Lower lobe of right lung (tissue), 2 donors: Measurements from ENCODE around the gene ALOX12B. TPM values are rescaled to one million over a fixed set of nuclear protein-coding genes. Genes with fewer than 3 reads are reported as not detected.
"Not testable (repeated sequence)": the region's sequence is repeated elsewhere in the genome, so short reads cannot be mapped to it uniquely, and the experiment has no call there.

ENCODE experiments used
- ATAC-seq, 2 donors: fragments of 200-7000 bp; cut with Tn5 transposase; one replicate each; pipeline ENCODE4 v1.9.1; 2020 to 2022; ENCODE audit warnings: mild to moderate bottlenecking in 2 of 2, moderate library complexity in 2 of 2
- DNase-seq: peaks from one replicate; pipeline ENCODE4 v3.0.0-alpha.2; 2020
- H3K27ac ChIP-seq: fragments of 200-600 bp; one replicate; pipeline ENCODE4 v1.8.0; 2022
- H3K27me3 ChIP-seq: fragments of 200-600 bp; one replicate; pipeline ENCODE4 v1.8.0; 2022; ENCODE audit warnings: low read depth
- H3K36me3 ChIP-seq: fragments of 200-600 bp; one replicate; pipeline ENCODE4 v1.8.0; 2022; ENCODE audit warnings: mild to moderate bottlenecking
- H3K4me1 ChIP-seq: fragments of 200-600 bp; one replicate; pipeline ENCODE4 v1.8.0; 2022
- H3K4me3 ChIP-seq: fragments of 200-600 bp; one replicate; pipeline ENCODE4 v1.8.0; 2022; ENCODE audit warnings: mild to moderate bottlenecking
- H3K9me3 ChIP-seq: fragments of 200-600 bp; one replicate; pipeline ENCODE4 v1.8.0; 2022
- intact Hi-C: fragments of 100-400 bp; cut with DNase I; formaldehyde crosslinking; loops from one replicate; pipeline ENCODE4 v1.11.0; 2022
- microRNA-seq: library from miRNA; unstranded; fragments of <30 nt; microRNA quantifications from one replicate; pipeline ENCODE4 v1.2.0, GENCODE V29; 2020; ENCODE audit warnings: borderline number of aligned reads
- total RNA-seq: library from RNA; stranded (reverse); fragmentation: NEBNext Ultra II Directional; extraction: Animal tissue kit (Norgen Biotek cat#: 25700); gene quantifications from one replicate; pipeline ENCODE4 v1.2.1, GENCODE V29; 2021
- TF ChIP-seq, protein P1 (sequence below): fragments of 200-600 bp; IDR thresholded peaks from one replicate; pipeline ENCODE4 v1.8.0; 2022; ENCODE audit warnings: antibody characterized with exemption, mild to moderate bottlenecking
- donor health status: DM: no; HTN: yes; CAD: no; lungs with severe emphysema.

Gene ALOX12B
- total RNA-seq, 1 donor from 2014 or later: not detected

DNA sequence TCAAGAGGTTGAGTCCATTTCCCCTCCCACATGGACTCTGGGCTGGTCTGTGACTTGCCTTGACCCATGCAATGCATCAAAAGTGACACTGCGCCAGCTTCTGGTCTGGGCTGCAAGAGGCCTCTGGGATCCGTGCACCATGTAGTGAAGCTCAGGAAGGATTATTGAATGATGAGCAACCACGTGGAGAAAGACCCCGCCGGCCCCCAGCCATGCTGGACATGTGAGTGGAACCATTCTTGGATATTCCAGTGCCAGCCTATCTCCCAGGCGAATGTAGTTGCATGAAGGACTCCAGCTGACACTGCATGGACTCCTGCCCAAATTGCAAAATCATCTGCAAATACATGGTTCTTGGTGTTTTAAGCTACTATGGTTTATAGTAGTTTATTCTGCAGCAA, 56.3 kb downstream of the ALOX12B start:
- ATAC-seq (no peak), DNase-seq (no peak)
- Histone ChIP-seq H3K27ac (no peak overlapping the region), H3K9me3 (no peaks in the 10 kb centered on the region), H3K36me3 (no peaks in the 10 kb centered on the region), H3K4me3 (no peak overlapping the region), H3K27me3 (peaks cover 15% of the 10 kb centered on the region), H3K4me1 (no peaks in the 10 kb centered on the region)
- intact Hi-C loops: no loop called here
- TF ChIP-seq, protein P1, sequence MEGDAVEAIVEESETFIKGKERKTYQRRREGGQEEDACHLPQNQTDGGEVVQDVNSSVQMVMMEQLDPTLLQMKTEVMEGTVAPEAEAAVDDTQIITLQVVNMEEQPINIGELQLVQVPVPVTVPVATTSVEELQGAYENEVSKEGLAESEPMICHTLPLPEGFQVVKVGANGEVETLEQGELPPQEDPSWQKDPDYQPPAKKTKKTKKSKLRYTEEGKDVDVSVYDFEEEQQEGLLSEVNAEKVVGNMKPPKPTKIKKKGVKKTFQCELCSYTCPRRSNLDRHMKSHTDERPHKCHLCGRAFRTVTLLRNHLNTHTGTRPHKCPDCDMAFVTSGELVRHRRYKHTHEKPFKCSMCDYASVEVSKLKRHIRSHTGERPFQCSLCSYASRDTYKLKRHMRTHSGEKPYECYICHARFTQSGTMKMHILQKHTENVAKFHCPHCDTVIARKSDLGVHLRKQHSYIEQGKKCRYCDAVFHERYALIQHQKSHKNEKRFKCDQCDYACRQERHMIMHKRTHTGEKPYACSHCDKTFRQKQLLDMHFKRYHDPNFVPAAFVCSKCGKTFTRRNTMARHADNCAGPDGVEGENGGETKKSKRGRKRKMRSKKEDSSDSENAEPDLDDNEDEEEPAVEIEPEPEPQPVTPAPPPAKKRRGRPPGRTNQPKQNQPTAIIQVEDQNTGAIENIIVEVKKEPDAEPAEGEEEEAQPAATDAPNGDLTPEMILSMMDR: no peak

DNA sequence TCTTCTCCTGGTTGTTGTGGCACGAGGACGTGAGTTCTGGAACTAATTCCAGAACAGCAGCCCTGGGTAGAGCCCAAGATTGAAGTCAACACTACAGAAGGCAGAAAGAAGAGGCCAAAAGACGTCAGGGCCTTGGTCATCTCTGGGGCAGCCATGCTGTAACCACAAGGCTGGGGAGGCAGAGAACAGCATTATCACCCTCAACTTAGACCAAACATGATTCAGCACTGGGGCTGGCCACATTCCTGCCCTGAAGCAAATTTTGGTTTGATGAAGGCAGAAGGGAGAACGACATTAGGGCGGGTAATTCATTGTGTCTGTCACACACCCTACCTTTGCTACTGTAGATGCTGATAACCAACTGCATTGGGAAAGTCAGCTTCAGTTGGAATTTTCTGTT, 58.4 kb downstream of the ALOX12B start:
- H3K36me3 ChIP-seq: no peaks in the 10 kb centered on the region
- intact Hi-C loops: no loop called here
- H3K4me1 ChIP-seq: peaks cover 7% of the 10 kb centered on the region
- H3K4me3 ChIP-seq: no peak overlapping the region
- ATAC-seq (no peak), DNase-seq (no peak)
- no peak overlapping the region for H3K27ac ChIP-seq
- peaks cover 15% of the 10 kb centered on the region for H3K27me3 ChIP-seq
- H3K9me3 ChIP-seq: no peaks in the 10 kb centered on the region
- TF ChIP-seq, protein P1: no peak

DNA sequence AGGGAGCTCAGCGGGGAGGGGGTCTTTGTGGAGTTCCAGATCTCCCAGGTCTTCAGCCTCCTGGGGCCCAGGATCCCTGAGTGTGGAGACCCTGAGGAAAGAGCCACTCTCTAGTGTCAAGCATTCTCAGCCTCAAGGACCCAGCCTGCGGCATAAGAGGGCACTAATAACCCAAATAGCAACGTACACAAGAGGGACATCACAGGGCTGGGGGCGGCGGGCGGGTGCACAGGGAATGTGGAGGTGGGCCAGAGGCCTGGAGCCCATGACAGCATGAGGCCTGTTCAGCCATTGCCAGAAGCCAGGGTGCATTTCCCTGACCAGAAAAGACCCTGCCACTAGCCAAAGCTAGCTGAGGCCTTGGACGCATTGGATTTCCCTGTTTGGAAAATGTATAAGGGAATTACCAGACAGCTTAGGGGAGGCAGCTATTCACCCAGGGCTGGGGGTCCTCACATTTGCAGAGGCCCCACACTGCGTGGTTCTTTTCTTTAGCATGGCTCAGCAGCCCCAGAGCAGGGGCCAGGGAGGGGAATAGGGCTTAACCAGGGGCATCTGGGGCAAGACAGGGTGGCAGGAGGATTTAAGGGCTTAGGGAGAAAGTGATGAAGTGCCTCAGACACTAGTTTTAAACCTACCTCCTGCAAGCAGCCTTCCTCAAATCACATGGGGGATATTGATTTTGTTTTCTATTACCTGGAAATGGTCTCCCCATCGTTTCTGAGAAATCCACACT, 62.2 kb downstream of the ALOX12B start:
- no peak for DNase-seq
- no peaks in the 10 kb centered on the region for H3K36me3 ChIP-seq
- no peaks in the 10 kb centered on the region for H3K9me3 ChIP-seq
- peak in 1 of 2 donors; percentile 40 for ATAC-seq
- intact Hi-C loops: no loop called here
- TF ChIP-seq, protein P1: no peak
- peaks cover 15% of the 10 kb centered on the region for H3K27me3 ChIP-seq
- no peak overlapping the region for H3K4me3 ChIP-seq
- peaks cover 25% of the 10 kb centered on the region for H3K4me1 ChIP-seq
- H3K27ac ChIP-seq: no peak overlapping the region

DNA sequence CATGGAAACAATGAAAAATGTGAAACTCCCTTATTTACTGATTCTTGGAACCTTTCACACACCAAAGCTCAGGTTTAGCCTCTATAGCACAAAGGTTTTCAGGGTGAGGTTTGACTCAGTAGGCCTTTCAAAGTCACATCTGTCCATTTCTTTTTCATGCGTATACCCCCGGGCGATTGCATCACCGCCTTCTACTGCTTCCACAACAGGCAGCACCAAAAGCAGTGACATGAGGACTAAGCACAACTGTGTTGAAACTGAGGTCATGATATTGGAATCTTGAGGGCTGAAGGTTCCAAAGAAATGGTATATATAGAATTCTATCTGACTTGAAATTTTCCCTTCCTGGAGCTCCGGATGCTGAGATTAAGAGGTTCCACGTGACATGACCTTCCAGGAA, 63.4 kb downstream of the ALOX12B start:
- H3K9me3 ChIP-seq, H3K36me3 ChIP-seq, H3K27ac ChIP-seq, H3K4me3 ChIP-seq, DNase-seq, ATAC-seq, intact Hi-C loops: not testable (repeated sequence)
- peaks cover 15% of the 10 kb centered on the region for H3K27me3 ChIP-seq
- H3K4me1 ChIP-seq: peaks cover 37% of the 10 kb centered on the region

Small RNAs within 50 kb of the gene (microRNA-seq; reads per million reads assigned to microRNA genes)
- gene MIR4314: not detected

Other genes with a start within 250 kb of the ALOX12B start
- gene TMEM88, start 232.7 kb downstream of the ALOX12B start, total RNA-seq: 12.0 TPM
- gene NAA38, start 230.2 kb downstream of the ALOX12B start, total RNA-seq: 61.5 TPM
- gene CYB5D1, start 229.7 kb downstream of the ALOX12B start, total RNA-seq: 12.6 TPM
- gene CHD3, start 198.9 kb downstream of the ALOX12B start, total RNA-seq: 77.9 TPM
- 7.5 TPM for gene RNF227, start 171.4 kb downstream of the ALOX12B start, total RNA-seq
- 5.2 TPM for gene KCNAB3, start 157.9 kb downstream of the ALOX12B start, total RNA-seq
- gene TRAPPC1, start 155.8 kb downstream of the ALOX12B start, total RNA-seq: 110 TPM
- gene CNTROB, start 155.5 kb downstream of the ALOX12B start, total RNA-seq: 56.2 TPM
- gene GUCY2D, start 85.1 kb downstream of the ALOX12B start, total RNA-seq: 3.1 TPM
- 53.5 TPM for gene ALOX15B, start 48.7 kb downstream of the ALOX12B start, total RNA-seq
- gene ALOXE3, start 30.8 kb upstream of the ALOX12B start, total RNA-seq: not detected
- gene HES7, start 36.4 kb upstream of the ALOX12B start, total RNA-seq: 0.21 TPM
- 252 TPM for gene PER1, start 64.7 kb upstream of the ALOX12B start, total RNA-seq
- 77.0 TPM for gene VAMP2, start 75.2 kb upstream of the ALOX12B start, total RNA-seq
- 12.9 TPM for gene TMEM107, start 88.7 kb upstream of the ALOX12B start, total RNA-seq
- gene BORCS6, start 102.5 kb upstream of the ALOX12B start, total RNA-seq: 7.7 TPM
- 2.2 TPM for gene AURKB, start 122.9 kb upstream of the ALOX12B start, total RNA-seq
- 57.8 TPM for gene CTC1, start 160.3 kb upstream of the ALOX12B start, total RNA-seq
- 25.3 TPM for gene PFAS, start 161.6 kb upstream of the ALOX12B start, total RNA-seq
- 24.6 TPM for gene RANGRF, start 201.0 kb upstream of the ALOX12B start, total RNA-seq
- gene SLC25A35, start 207.7 kb upstream of the ALOX12B start, total RNA-seq: 7.7 TPM
- gene ARHGEF15, start 222.5 kb upstream of the ALOX12B start, total RNA-seq: 30.3 TPM